Measurements from ENCODE around the gene ABCG5.

Gene ABCG5

GRCh38 chr2:43837831-43838559 lies 644 bp downstream of the ABCG5 start (continued):
- TF ChIP-seq ZNF544 (tag by site-specific recombination; IDR thresholded peaks at IDR 0.05) = no peak
- no peak for TF ChIP-seq SCRT1 (tag by site-specific recombination; IDR thresholded peaks at IDR 0.05; ENCODE audit: borderline replicate concordance)
- TF ChIP-seq ZBTB7A (tag by site-specific recombination; IDR thresholded peaks at IDR 0.05; ENCODE audit: low read depth) = no peak
- no peak for TF ChIP-seq ZNF792 (tag by site-specific recombination; IDR thresholded peaks at IDR 0.05)
- no peak for TF ChIP-seq ZNF791 (tag by site-specific recombination; IDR thresholded peaks at IDR 0.05)
- TF ChIP-seq ZNF433 (tag by site-specific recombination; IDR thresholded peaks at IDR 0.05; ENCODE audit: low read depth) = no peak
- no peak for TF ChIP-seq ZNF610 (tag by site-specific recombination; IDR thresholded peaks at IDR 0.05; ENCODE audit: borderline replicate concordance)

- ChIA-PET CTCF (no interaction called here), POLR2A (no interaction called here)
- Histone ChIP-seq H3K36me3 (ENCODE audit: control insufficient read depth in 2 of 2, insufficient read depth in 1 of 2, low read length in 2 of 2) (no peaks in the 10 kb centered on the region), H3K4me1 (ENCODE audit: control insufficient read depth, insufficient read depth, low read length) (no peaks in the 10 kb centered on the region), H3K9me3 (ENCODE audit: control insufficient read depth, insufficient read depth, low read depth, low read length) (no peaks in the 10 kb centered on the region), H3K27ac (ENCODE audit: extremely low read depth, low read depth, low read length) (no peak overlapping the region), H3K4me3 (ENCODE audit: low read depth, low read length) (no peak overlapping the region)
- TF ChIP-seq SP7 (tag by site-specific recombination; IDR thresholded peaks at IDR 0.05) (no peak), ZNF677 (tag by site-specific recombination; IDR thresholded peaks at IDR 0.05) (no peak), ZNF610 (tag by site-specific recombination; IDR thresholded peaks at IDR 0.05; ENCODE audit: borderline replicate concordance) (no peak), BCL11B (tag by site-specific recombination; IDR thresholded peaks at IDR 0.05; ENCODE audit: low read depth) (no peak), ZNF501 (tag by site-specific recombination; IDR thresholded peaks at IDR 0.05) (no peak), ZNF175 (tag by site-specific recombination; IDR thresholded peaks at IDR 0.05) (no peak), ZNF184 (tag by site-specific recombination; IDR thresholded peaks at IDR 0.05) (no peak), ZNF521 (tag by site-specific recombination; IDR thresholded peaks at IDR 0.05) (no peak), MEIS1 (CRISPR knock-in tag; IDR thresholded peaks at IDR 0.05; ENCODE audit: borderline replicate concordance) (no peak), ZNF423 (tag by site-specific recombination; IDR thresholded peaks at IDR 0.05) (no peak), ZNF585B (tag by site-specific recombination; IDR thresholded peaks at IDR 0.05) (no peak), ZNF548 (tag by site-specific recombination; IDR thresholded peaks at IDR 0.05) (no peak), ZNF324 (tag by site-specific recombination; IDR thresholded peaks at IDR 0.05) (no peak), ZNF48 (tag by site-specific recombination; IDR thresholded peaks at IDR 0.05) (no peak), ZNF692 (tag by site-specific recombination; IDR thresholded peaks at IDR 0.05) (no peak)
Measured at GRCh38 chr2:43837033-43837432, 1.6 kb downstream of the ABCG5 start.

DNA sequence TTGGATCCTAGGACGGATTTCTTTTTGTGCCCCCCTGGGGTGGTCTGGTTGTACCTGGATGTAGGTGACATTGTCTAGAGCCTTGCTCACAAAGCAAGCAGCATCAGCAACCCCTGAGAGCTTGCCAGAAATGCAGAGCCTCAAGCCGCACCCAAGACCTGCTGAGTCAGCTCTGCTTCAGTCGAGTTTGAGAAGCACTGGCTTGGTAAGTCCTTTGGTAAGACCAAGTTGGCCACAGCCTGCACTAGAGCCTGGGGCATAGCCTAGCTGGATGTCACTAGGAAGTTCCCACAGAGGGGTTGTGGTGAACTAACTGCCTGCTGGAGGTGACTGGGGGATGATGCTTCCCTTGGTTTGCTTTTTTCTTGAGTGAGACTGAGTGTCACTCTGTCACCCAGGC lies 6.2 kb downstream of the ABCG5 start:
- H3K4me1 ChIP-seq (ENCODE audit: control insufficient read depth, insufficient read depth, low read length) = no peaks in the 10 kb centered on the region
- ChIA-PET CTCF (no interaction called here), POLR2A (no interaction called here)
- TF ChIP-seq ZSCAN23 (tag by site-specific recombination; IDR thresholded peaks at IDR 0.05) = no peak
- no peak for TF ChIP-seq ZNF362 (tag by site-specific recombination; IDR thresholded peaks at IDR 0.05)
- no peak for TF ChIP-seq ZNF16 (tag by site-specific recombination; IDR thresholded peaks at IDR 0.05; ENCODE audit: low read depth)
- no peak overlapping the region for H3K27ac ChIP-seq (ENCODE audit: extremely low read depth, low read depth, low read length)
- no peak overlapping the region for H3K4me3 ChIP-seq (ENCODE audit: low read depth, low read length)
- H3K36me3 ChIP-seq (ENCODE audit: control insufficient read depth in 2 of 2, insufficient read depth in 1 of 2, low read length in 2 of 2) = no peaks in the 10 kb centered on the region
- H3K9me3 ChIP-seq (ENCODE audit: control insufficient read depth, insufficient read depth, low read depth, low read length) = no peaks in the 10 kb centered on the region
